ENCODE measurements around the gene PARD6B. TPM values are rescaled to one million over a fixed set of nuclear protein-coding genes. Genes with fewer than 3 reads are reported as not detected.

PARD6B gene
- total RNA-seq, 1 experiment from 2014 or later = 29.6 TPM

- H3K4me1 Mint-ChIP-seq = peaks cover 13% of the 10 kb centered on the region
- TF ChIP-seq JAZF1 (CRISPR knock-in tag; IDR thresholded peaks at IDR 0.05) (no peak), ZNF121 (CRISPR knock-in tag; IDR thresholded peaks at IDR 0.05) (no peak), E2F1 (CRISPR knock-in tag; IDR thresholded peaks at IDR 0.05) (no peak), MXD4 (CRISPR knock-in tag; IDR thresholded peaks at IDR 0.05; ENCODE audit: borderline replicate concordance) (no peak), ZBTB43 (CRISPR knock-in tag; IDR thresholded peaks at IDR 0.05) (no peak), ZNF219 (CRISPR knock-in tag; IDR thresholded peaks at IDR 0.05; ENCODE audit: borderline replicate concordance) (no peak), KAT7 (CRISPR knock-in tag; IDR thresholded peaks at IDR 0.05; ENCODE audit: borderline replicate concordance) (no peak), IRF2 (CRISPR knock-in tag; IDR thresholded peaks at IDR 0.05; ENCODE audit: borderline replicate concordance, low read depth) (no peak), NR1H2 (CRISPR knock-in tag; IDR thresholded peaks at IDR 0.05) (no peak), ZNF232 (CRISPR knock-in tag; IDR thresholded peaks at IDR 0.05) (no peak), GRHL2 (CRISPR knock-in tag; IDR thresholded peaks at IDR 0.05; ENCODE audit: insufficient replicate concordance, severe bottlenecking) (no peak), SOX15 (CRISPR knock-in tag; IDR thresholded peaks at IDR 0.05) (no peak), ATF2 (CRISPR knock-in tag; IDR thresholded peaks at IDR 0.05; ENCODE audit: borderline replicate concordance, low read depth) (no peak), AR (CRISPR knock-in tag; IDR thresholded peaks at IDR 0.05) (no peak), ERG (CRISPR knock-in tag; IDR thresholded peaks at IDR 0.05) (no peak), TEAD4 (CRISPR knock-in tag; IDR thresholded peaks at IDR 0.05) (no peak), ZNF416 (CRISPR knock-in tag; IDR thresholded peaks at IDR 0.05) (no peak), FOXJ3 (CRISPR knock-in tag; IDR thresholded peaks at IDR 0.05; ENCODE audit: borderline replicate concordance) (no peak), CDX4 (CRISPR knock-in tag; IDR thresholded peaks at IDR 0.05; ENCODE audit: borderline replicate concordance) (no peak)
- no peaks in the 10 kb centered on the region for H3K27me3 Mint-ChIP-seq (ENCODE audit: low read depth)
- ChIA-PET POLR2A (no interaction called here), CTCF (interaction anchor here (1.1 to 3.4 kb wide), 7 partner anchors 10 to 83 kb away, joined by 3 to 27 read pairs (median 9); partner anchors contain the start of gene RIPOR3)
- no peak overlapping the region for H3K4me3 Mint-ChIP-seq
- DNase-seq (ENCODE audit: low spot score) = no peak
- no peak for ATAC-seq
- H3K36me3 Mint-ChIP-seq = no peaks in the 10 kb centered on the region
- H3K27ac Mint-ChIP-seq = no peak overlapping the region
- no peaks in the 10 kb centered on the region for H3K9me3 Mint-ChIP-seq
These were observed 12.1 kb upstream of the PARD6B start for GRCh38 chr20:50719328-50719727.
